Activated T-cell treated with anti-CD3 and anti-CD28 coated beads, Interleukin-2, amount 50 U/mL, for 24 hours (primary cell): ENCODE measurements around the gene GYPC.
"Not testable (repeated sequence)": the region's sequence is repeated elsewhere in the genome, so short reads cannot be mapped to it uniquely, and the experiment has no call there.

Experiments used
- DNase-seq: peaks from one replicate; pipeline ENCODE4 v3.0.0-alpha.2; 2020
- H3K27ac Mint-ChIP-seq: 2 replicates; pipeline ENCODE4 v1.8.0; 2020; ENCODE audit warnings: mild to moderate bottlenecking, mixed read lengths
- H3K27me3 Mint-ChIP-seq: 2 replicates; pipeline ENCODE4 v1.8.0; 2020; ENCODE audit warnings: mixed read lengths
- H3K36me3 Mint-ChIP-seq: 2 replicates; pipeline ENCODE4 v1.8.0; 2020; ENCODE audit warnings: low read depth, mixed read lengths
- H3K4me1 Mint-ChIP-seq: 2 replicates; pipeline ENCODE4 v1.8.0; 2020; ENCODE audit warnings: low read depth, mixed read lengths
- H3K4me3 Mint-ChIP-seq: 2 replicates; pipeline ENCODE4 v1.8.0; 2020; ENCODE audit warnings: mild to moderate bottlenecking, moderate library complexity, mixed read lengths
- H3K9me3 Mint-ChIP-seq: 2 replicates; pipeline ENCODE4 v1.8.0; 2020; ENCODE audit warnings: mixed read lengths

Gene GYPC, protein sequence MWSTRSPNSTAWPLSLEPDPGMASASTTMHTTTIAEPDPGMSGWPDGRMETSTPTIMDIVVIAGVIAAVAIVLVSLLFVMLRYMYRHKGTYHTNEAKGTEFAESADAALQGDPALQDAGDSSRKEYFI

DNA sequence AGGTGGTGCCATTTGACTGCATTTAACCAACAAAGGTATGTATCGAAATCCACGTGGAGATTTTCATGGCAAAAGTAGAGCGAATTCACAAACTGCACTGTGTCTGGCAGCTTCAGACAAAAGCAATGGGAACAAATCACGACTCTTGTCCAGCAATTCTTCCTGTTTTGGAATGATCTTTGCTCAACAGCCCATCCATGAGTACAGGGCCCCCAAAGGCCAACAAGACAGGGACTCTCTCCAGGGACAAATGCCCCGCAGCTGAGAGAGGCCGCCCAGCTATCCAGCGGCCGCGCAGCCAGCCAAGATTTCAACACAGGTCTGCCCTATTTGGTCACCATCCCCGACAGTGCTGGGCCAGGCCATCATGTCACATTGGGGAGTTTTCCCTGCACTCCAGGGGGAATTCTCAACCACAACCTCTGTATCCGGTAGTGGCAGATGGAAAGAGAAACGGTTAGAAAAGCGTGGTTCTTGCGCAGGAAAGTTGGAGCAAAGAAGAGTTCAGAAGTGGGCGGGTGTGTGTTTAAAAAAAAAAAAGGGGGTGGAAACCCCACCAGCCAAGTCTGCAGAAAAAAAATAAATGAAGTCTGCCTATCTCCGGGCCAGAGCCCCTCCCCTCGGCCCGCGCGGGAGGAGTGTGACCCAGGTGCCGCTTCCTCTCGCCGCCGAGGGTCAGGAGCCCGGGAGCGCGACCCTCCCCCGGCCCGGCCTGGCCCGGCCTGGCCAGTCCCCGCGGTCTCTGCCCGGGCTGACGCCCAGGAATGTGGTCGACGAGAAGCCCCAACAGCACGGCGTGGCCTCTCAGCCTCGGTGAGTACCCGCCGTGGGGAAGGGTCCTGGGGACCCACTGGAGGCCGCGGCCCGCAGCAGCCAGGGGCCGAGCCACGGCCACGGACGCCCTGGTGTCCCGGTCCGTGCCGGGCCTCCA lies at the start of gene GYPC:
Gene GYPC (plus strand): TSS at position 659 of the 931 bp plus-strand sequence. CDS start 106 bp downstream, at position 765.
- peak; percentile 77 for DNase-seq
- H3K36me3 Mint-ChIP-seq, result peaks cover 43% of the 10 kb centered on the region
- H3K4me1 Mint-ChIP-seq, result peaks cover 43% of the 10 kb centered on the region
- H3K27ac Mint-ChIP-seq, result peak within 1 kb of the TSS; percentile 96
- peaks cover 2% of the 10 kb centered on the region for H3K9me3 Mint-ChIP-seq
- peak within 1 kb of the TSS; percentile 93 for H3K4me3 Mint-ChIP-seq
- H3K27me3 Mint-ChIP-seq, result no peaks in the 10 kb centered on the region

GRCh38 chr2:126614524-126615227 lies 41.3 kb upstream of the GYPC start:
- Mint-ChIP-seq H3K27ac (no peak overlapping the region), H3K36me3 (no peaks in the 10 kb centered on the region), H3K4me1 (no peaks in the 10 kb centered on the region), H3K9me3 (no peaks in the 10 kb centered on the region), H3K4me3 (no peak overlapping the region), H3K27me3 (no peaks in the 10 kb centered on the region)
- no peak for DNase-seq

- Mint-ChIP-seq H3K36me3 (no peaks in the 10 kb centered on the region), H3K4me1 (no peaks in the 10 kb centered on the region), H3K27ac (no peak overlapping the region), H3K27me3 (no peaks in the 10 kb centered on the region), H3K4me3 (no peak overlapping the region), H3K9me3 (no peaks in the 10 kb centered on the region)
- no peak for DNase-seq
Observed at GRCh38 chr2:126616606-126617069, 39.3 kb upstream of the GYPC start.

- H3K27ac Mint-ChIP-seq, result no peak overlapping the region
Observed at GRCh38 chr2:126620302-126620701, 35.7 kb upstream of the GYPC start.

GRCh38 chr2:126623000-126623399 lies 33.0 kb upstream of the GYPC start:
- Mint-ChIP-seq H3K4me1 (no peaks in the 10 kb centered on the region), H3K9me3 (no peaks in the 10 kb centered on the region), H3K27me3 (peaks cover 3% of the 10 kb centered on the region), H3K27ac (no peak overlapping the region), H3K36me3 (no peaks in the 10 kb centered on the region), H3K4me3 (no peak overlapping the region)
- DNase-seq, result no peak

More at GRCh38 chr2:126620302-126620701, 35.7 kb upstream of the GYPC start:
- no peak for DNase-seq
- H3K4me3 Mint-ChIP-seq, result no peak overlapping the region
- H3K36me3 Mint-ChIP-seq, result no peaks in the 10 kb centered on the region
- H3K4me1 Mint-ChIP-seq, result no peaks in the 10 kb centered on the region
- H3K27me3 Mint-ChIP-seq, result no peaks in the 10 kb centered on the region
- no peaks in the 10 kb centered on the region for H3K9me3 Mint-ChIP-seq

- H3K9me3 Mint-ChIP-seq, result no peaks in the 10 kb centered on the region
- no peak for DNase-seq
- no peaks in the 10 kb centered on the region for H3K36me3 Mint-ChIP-seq
- no peak overlapping the region for H3K4me3 Mint-ChIP-seq
- no peaks in the 10 kb centered on the region for H3K4me1 Mint-ChIP-seq
- no peak overlapping the region for H3K27ac Mint-ChIP-seq
- H3K27me3 Mint-ChIP-seq, result peaks cover 3% of the 10 kb centered on the region
Observed at GRCh38 chr2:126627643-126628042, 28.3 kb upstream of the GYPC start.

GRCh38 chr2:126634273-126634861 lies 21.6 kb upstream of the GYPC start:
- Mint-ChIP-seq H3K4me3 (no peak overlapping the region), H3K36me3 (no peaks in the 10 kb centered on the region), H3K27me3 (no peaks in the 10 kb centered on the region), H3K27ac (no peak overlapping the region), H3K9me3 (no peaks in the 10 kb centered on the region), H3K4me1 (no peaks in the 10 kb centered on the region)
- DNase-seq, result peak; percentile 46

DNA sequence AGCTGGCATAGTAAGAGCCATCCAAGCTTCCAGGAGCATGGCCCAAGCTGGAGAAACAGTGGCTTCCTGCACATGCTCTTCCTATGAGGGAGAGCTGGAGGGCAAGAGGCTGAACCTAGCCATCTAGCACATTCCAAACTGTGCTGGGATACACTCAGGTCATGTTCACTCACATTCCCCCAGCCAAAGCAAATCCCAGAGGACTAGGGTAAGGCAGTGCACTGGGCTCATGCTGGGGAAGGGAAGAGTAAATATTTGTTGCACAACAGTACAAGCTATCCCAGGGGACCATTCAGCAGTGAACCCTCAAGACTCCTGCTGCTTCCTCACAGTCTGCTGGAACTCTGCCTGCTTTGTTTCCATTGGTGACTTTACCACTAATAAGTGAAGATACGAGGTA lies 20.7 kb upstream of the GYPC start:
- no peaks in the 10 kb centered on the region for H3K4me1 Mint-ChIP-seq
- H3K4me3 Mint-ChIP-seq, result no peak overlapping the region
- H3K27ac Mint-ChIP-seq, result no peak overlapping the region
- no peaks in the 10 kb centered on the region for H3K9me3 Mint-ChIP-seq
- DNase-seq, result no peak
- H3K27me3 Mint-ChIP-seq, result no peaks in the 10 kb centered on the region
- H3K36me3 Mint-ChIP-seq, result no peaks in the 10 kb centered on the region

DNA sequence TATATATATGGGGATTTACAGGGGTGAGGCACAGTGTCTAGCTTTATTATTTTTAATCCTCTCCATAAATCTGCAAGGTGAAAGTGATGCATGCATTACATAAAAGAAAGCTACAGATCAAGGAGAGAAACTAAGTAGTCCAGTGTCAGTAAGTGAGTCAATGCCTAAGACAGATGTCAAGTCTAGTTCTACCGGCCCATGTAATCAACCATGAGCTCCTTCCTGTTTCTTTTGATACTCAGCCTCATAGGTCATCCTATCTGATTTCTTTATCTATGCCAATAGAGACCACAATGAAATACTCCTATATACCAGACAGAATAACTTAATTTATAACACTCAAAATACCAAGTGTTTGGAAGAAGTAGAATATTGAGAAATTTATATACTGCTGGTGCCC lies 20.2 kb upstream of the GYPC start:
- Mint-ChIP-seq H3K36me3 (no peaks in the 10 kb centered on the region), H3K9me3 (no peaks in the 10 kb centered on the region), H3K4me3 (no peak overlapping the region), H3K27me3 (no peaks in the 10 kb centered on the region), H3K4me1 (no peaks in the 10 kb centered on the region), H3K27ac (no peak overlapping the region)
- DNase-seq, result no peak

DNA sequence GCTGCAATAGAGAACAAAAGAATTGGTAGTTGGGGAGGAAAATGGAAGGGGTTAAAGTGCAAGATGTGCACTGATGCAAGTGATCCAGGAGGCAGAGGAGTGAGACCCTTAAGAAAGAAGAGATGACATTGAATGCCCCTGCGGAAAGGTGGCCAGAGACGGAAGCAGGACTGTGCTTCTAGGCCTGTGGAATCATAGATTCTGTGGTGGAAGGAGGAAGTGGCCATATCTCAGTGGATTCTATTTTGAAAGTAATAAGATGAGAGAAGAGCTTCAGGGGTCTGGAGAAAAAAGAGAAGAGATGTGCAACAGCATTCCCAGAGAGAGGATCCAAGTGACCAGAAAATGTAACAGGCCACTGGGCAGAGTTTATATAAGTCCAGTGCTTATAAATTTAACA lies 18.6 kb upstream of the GYPC start:
- H3K4me1 Mint-ChIP-seq, result no peaks in the 10 kb centered on the region
- no peaks in the 10 kb centered on the region for H3K27me3 Mint-ChIP-seq
- DNase-seq, result no peak
- no peak overlapping the region for H3K4me3 Mint-ChIP-seq
- H3K36me3 Mint-ChIP-seq, result no peaks in the 10 kb centered on the region
- H3K27ac Mint-ChIP-seq, result no peak overlapping the region
- H3K9me3 Mint-ChIP-seq, result no peaks in the 10 kb centered on the region

DNA sequence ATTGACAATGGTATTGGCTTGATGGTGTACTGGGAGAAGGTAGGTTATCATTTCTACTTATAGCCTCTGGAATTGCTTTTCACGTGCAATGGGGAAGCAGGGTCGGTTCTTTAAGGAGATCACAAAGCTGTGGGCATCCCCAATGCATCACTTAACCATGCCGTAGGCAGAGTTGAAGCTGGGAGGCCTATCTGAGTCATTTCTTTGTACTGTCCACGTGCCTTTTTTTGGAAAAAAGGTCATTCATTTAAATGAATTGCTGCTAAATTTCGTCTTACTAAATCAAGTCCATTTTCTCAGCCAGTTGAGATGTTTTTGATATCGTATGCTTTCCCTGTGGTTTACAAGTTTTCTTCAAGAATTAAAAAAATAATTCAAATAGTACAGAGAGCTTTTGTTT lies 17.2 kb upstream of the GYPC start:
- H3K27me3 Mint-ChIP-seq, result no peaks in the 10 kb centered on the region
- no peak overlapping the region for H3K4me3 Mint-ChIP-seq
- no peak overlapping the region for H3K27ac Mint-ChIP-seq
- DNase-seq, result no peak
- no peaks in the 10 kb centered on the region for H3K36me3 Mint-ChIP-seq
- no peaks in the 10 kb centered on the region for H3K9me3 Mint-ChIP-seq
- H3K4me1 Mint-ChIP-seq, result no peaks in the 10 kb centered on the region

GRCh38 chr2:126639276-126639675 lies 16.7 kb upstream of the GYPC start:
- DNase-seq, result no peak
- H3K4me3 Mint-ChIP-seq, result no peak overlapping the region

DNA sequence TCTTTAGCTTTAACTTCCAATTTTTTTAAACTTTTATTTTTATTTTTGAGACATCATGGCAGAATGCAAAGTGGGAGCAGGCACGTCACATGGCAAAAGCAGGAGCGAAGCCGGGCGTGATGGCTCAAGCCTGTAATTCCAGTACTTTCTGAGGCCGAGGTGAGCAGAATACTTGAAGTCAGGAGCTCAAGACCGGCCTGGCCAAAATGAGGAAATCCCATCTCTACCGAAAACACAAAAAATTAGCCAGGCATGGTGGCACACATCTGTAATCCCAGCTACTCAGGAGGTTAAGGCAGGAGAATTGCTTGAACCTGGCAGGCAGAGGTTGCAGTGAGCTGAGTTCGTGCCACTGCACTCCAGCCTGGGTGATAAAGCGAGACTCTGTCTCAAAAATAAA lies 14.7 kb upstream of the GYPC start:
- H3K27me3 Mint-ChIP-seq, H3K4me1 Mint-ChIP-seq, H3K36me3 Mint-ChIP-seq, H3K9me3 Mint-ChIP-seq, H3K27ac Mint-ChIP-seq, DNase-seq, H3K4me3 Mint-ChIP-seq: not testable (repeated sequence)

More at GRCh38 chr2:126639276-126639675, 16.7 kb upstream of the GYPC start:
- peaks cover 2% of the 10 kb centered on the region for H3K27me3 Mint-ChIP-seq
- H3K27ac Mint-ChIP-seq, result no peak overlapping the region
- H3K36me3 Mint-ChIP-seq, result no peaks in the 10 kb centered on the region
- no peaks in the 10 kb centered on the region for H3K4me1 Mint-ChIP-seq
- H3K9me3 Mint-ChIP-seq, result no peaks in the 10 kb centered on the region

DNA sequence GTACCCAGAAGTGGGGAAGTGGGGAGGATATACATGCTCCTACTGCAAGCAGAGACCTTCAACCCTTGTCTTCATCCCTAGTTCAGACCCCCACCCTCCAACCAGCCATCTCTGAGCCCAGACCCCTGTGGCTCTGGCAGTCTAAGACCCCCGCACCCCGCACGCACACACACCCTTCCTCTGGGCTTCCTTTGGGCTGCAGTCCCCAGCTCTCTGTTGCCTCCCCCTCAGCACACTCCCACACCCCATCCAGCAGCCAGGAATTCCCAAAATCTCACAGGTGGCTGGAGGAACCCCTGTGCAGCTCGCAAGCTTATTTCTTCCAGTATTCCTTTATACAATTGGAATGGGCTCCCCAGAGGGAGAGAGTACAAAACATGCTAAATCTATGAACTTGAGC lies 13.9 kb upstream of the GYPC start:
- Mint-ChIP-seq H3K36me3 (no peaks in the 10 kb centered on the region), H3K9me3 (no peaks in the 10 kb centered on the region), H3K4me1 (peaks cover 1% of the 10 kb centered on the region), H3K27me3 (peaks cover 2% of the 10 kb centered on the region), H3K4me3 (no peak overlapping the region), H3K27ac (no peak overlapping the region)
- no peak for DNase-seq
